Heart right ventricle (tissue), 16 donors: Measurements from ENCODE around the gene CACNA2D1. TPM values are rescaled to one million over a fixed set of nuclear protein-coding genes. Genes with fewer than 3 reads are reported as not detected.

Source experiments
- ATAC-seq, 8 donors: fragments of 200-7000 bp; cut with Tn5 transposase; one replicate each; pipeline ENCODE4 v1.9.1; 2020; ENCODE audit warnings: mild to moderate bottlenecking in 8 of 8, moderate library complexity in 8 of 8, moderate number of reproducible peaks in 1 of 8
- DNase-seq, 2 donors: peaks; one replicate each; pipeline ENCODE4 v3.0.0-alpha.2; 2020
- H3K27ac ChIP-seq, 10 donors: fragments of 200-600 bp; sonication (generic) in 2 of 10; one replicate each; pipeline versions ENCODE4 v1.5.0 to v1.8.0; 2020 to 2022; ENCODE audit warnings: mild to moderate bottlenecking in 3 of 10
- H3K27me3 ChIP-seq, 7 donors: fragments of 200-600 bp; one replicate each; pipeline ENCODE4 v1.8.0; 2021 to 2022; ENCODE audit warnings: mild to moderate bottlenecking in 2 of 7
- H3K36me3 ChIP-seq, 9 donors: fragments of 200-600 bp; sonication (generic) in 1 of 9; one replicate each; pipeline versions ENCODE4 v1.5.0 to v1.8.0; 2020 to 2022; ENCODE audit warnings: mild to moderate bottlenecking in 2 of 9
- H3K4me1 ChIP-seq, 9 donors: fragments of 200-600 bp; sonication (generic) in 1 of 9; one replicate each; pipeline versions ENCODE4 v1.5.0 to v1.8.0; 2020 to 2022; ENCODE audit warnings: mild to moderate bottlenecking in 4 of 9
- H3K4me3 ChIP-seq, 10 donors: fragments of 200-600 bp; sonication (generic) in 2 of 10; one replicate each; pipeline versions ENCODE4 v1.5.0 to v1.8.0; 2020 to 2022; ENCODE audit warnings: mild to moderate bottlenecking in 7 of 10, moderate library complexity in 2 of 10
- H3K9me3 ChIP-seq, 11 donors: fragments of 200-600 bp in 10 of 11; sonication (generic) in 2 of 11; one replicate each; pipeline versions ENCODE4 v1.5.0 to v1.8.0; 2013 to 2022; ENCODE audit warnings: mild to moderate bottlenecking in 2 of 11, control low read depth in 1 of 11, moderate library complexity in 1 of 11
- CTCF ChIP-seq, 9 donors: fragments of 200-600 bp; sonication (generic) in 2 of 9; IDR thresholded peaks; one replicate each; pipeline versions ENCODE4 v1.5.0 to v1.8.0; 2021 to 2022; ENCODE audit warnings: antibody characterized with exemption in 9 of 9, mild to moderate bottlenecking in 5 of 9, moderate library complexity in 1 of 9
- WGBS, 2 donors: extraction: QIAGEN DNeasy Blood & Tissue Kit; methylation state at CpG; one replicate each; pipeline ENCODE4 v1.1.7; 2013; ENCODE audit warnings: inconsistent platforms in 1 of 2; 5-methylcytosine and 5-hydroxymethylcytosine counted together
- intact Hi-C, 10 donors: fragments of 100-400 bp; cut with DNase I; formaldehyde crosslinking; loops; one replicate each; pipeline versions ENCODE4 v1.11.1 to v1.14.2; 2022
- polyA plus RNA-seq, 2 donors: library from polyadenylated mRNA; stranded (reverse); fragments of 200-250 nt; gene quantifications; one replicate each; pipeline ENCODE4 v1.2.3, GENCODE V29; 2013
- total RNA-seq, 10 donors: library from RNA; stranded (reverse); fragmentation: NEBNext Ultra II Directional in 3 of 10; extraction: Animal tissue kit (Norgen Biotek cat#: 25700) in 3 of 10; gene quantifications; one replicate each; pipeline versions ENCODE4 v1.2.1 to v1.2.4, GENCODE V29; 2021 to 2023
- donor health status: Arrhythmogenic right ventricular cardiomyopathy.
- donor health status: ischemic (EF 13 %, LVEDD 7.1; RV severe dilation, severe dysfunction).
- donor health status: healthy with polysubstance abuse.
- donor health status: DM: no; HTN: yes; CAD: no.
- donor health status: DM: no; HTN: no; CAD: no.
- donor health status: ischemic (EF 25% LVEDD 6.9; RV normal size, moderate dysfunction).
- donor health status: ischemic (EF 25% LVEDD 5.7; RV mildly dilated, moderate dysfunction).
- donor health status: healthy.
- donor health status: DM: yes; HTN: yes; CAD: no.
- donor health status: Ischemic cardiomyopathy.
- donor health status: ischemic (EF 35%, LVEDD 5.7; RV mildly dilated, moderate dysfunction).
- donor health status: nonischemic (EF 11% LVEDD 7.7; RV severe dilation, severe dysfunction).
- donor health status: DM: yes; HTN: yes; CAD: no.
- donor health status: PGD.
- donor health status: ischemic (EF 29% LVEDD 5.4; RV normal size, mild dysfunction).
- donor health status: nonischemic (EF 23%, LVEDD 6.1; RV moderate dilation, normal function).

Gene CACNA2D1
- total and polyA plus RNA-seq, 12 donors: 7.0 to 131 (median 69.3) TPM

GRCh38 chr7:82005056-82005455 lies 438.5 kb downstream of the CACNA2D1 start:
- intact Hi-C loops: loop anchor here in 2 of 10 donors (5.0 kb wide), 2 partner anchors 503 to 508 kb away; no protein-coding TSS in a partner anchor
- Histone ChIP-seq H3K4me1 (peaks cover 0 to 14% (median 10%) of the 10 kb centered on the region in 9 donors), H3K27ac (no peak overlapping the region), H3K36me3 (peaks cover 0 to 26% (median 0%) of the 10 kb centered on the region in 9 donors), H3K27me3 (no peaks in the 10 kb centered on the region), H3K9me3 (no peaks in the 10 kb centered on the region), H3K4me3 (no peak overlapping the region)
- ATAC-seq: no peak
- no peak for DNase-seq
- TF ChIP-seq CTCF (IDR thresholded peaks at IDR 0.05): no peak
- 96 to 99% methylated on average over 2 of the region's 2 CpGs for WGBS, 2 donors

- no peaks in the 10 kb centered on the region for H3K27me3 ChIP-seq
- no peaks in the 10 kb centered on the region for H3K4me1 ChIP-seq
- no peak overlapping the region for H3K27ac ChIP-seq
- no peaks in the 10 kb centered on the region for H3K9me3 ChIP-seq
- H3K36me3 ChIP-seq: peaks cover 0 to 50% (median 0%) of the 10 kb centered on the region in 9 donors
- DNase-seq: no peak
- H3K4me3 ChIP-seq: no peak overlapping the region
- TF ChIP-seq CTCF (IDR thresholded peaks at IDR 0.05): no peak
- no peak for ATAC-seq
- intact Hi-C loops: no loop called here
Observed at GRCh38 chr7:81993186-81993585, 450.4 kb downstream of the CACNA2D1 start.

- no peak overlapping the region for H3K27ac ChIP-seq
- DNase-seq: no peak
- no peak overlapping the region for H3K4me3 ChIP-seq
- intact Hi-C loops: no loop called here
- ATAC-seq: no peak
- no peaks in the 10 kb centered on the region for H3K9me3 ChIP-seq
- WGBS, 2 donors: 78 to 82% methylated on average over 2 of the region's 2 CpGs
- H3K27me3 ChIP-seq: no peaks in the 10 kb centered on the region
- H3K4me1 ChIP-seq: no peaks in the 10 kb centered on the region
- no peak for TF ChIP-seq CTCF (IDR thresholded peaks at IDR 0.05)
- H3K36me3 ChIP-seq: peaks cover 0 to 49% (median 0%) of the 10 kb centered on the region in 9 donors
Observed at GRCh38 chr7:81990395-81990794, 453.2 kb downstream of the CACNA2D1 start.

DNA sequence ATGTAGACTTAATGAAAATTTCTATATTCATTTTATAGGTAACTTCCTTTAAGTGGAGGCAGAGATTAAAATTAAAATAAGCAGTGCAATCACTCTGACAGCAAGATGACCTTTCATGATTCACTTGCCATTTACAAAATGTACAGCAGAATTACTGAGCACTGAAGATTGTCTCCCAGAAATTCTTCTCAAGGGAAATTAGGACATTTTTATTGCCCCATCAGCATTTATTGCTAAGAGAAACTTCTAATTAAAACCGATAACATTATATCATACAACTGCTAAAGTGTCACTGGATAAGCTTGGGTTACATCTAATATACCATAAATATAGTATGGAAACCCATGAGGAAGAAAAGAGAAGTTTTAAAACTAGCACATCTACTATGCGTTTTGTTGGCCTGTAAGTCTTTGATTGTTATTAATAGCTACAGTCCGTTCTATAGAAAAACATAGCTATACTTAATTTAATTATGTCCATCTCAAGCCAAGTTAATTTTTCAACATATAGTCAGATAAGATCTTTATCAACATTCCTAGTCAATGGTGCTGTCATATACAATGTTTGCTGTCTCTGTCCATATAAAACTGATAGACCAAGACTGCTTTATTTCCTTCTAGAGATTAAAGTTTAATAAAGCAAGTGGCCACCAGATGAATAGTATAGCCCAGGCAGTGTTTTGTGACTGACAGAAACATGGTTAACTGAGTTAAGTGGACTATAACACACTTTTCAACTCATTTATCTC lies 456.7 kb downstream of the CACNA2D1 start:
- no peaks in the 10 kb centered on the region for H3K4me1 ChIP-seq
- DNase-seq (no peak), ATAC-seq (no peak)
- H3K27me3 ChIP-seq: no peaks in the 10 kb centered on the region
- H3K36me3 ChIP-seq: peaks cover 0 to 69% (median 13%) of the 10 kb centered on the region in 9 donors
- H3K9me3 ChIP-seq: no peaks in the 10 kb centered on the region
- H3K27ac ChIP-seq: no peak overlapping the region
- 89 to 90% methylated on average over 3 of the region's 3 CpGs for WGBS, 2 donors
- H3K4me3 ChIP-seq: no peak overlapping the region
- TF ChIP-seq CTCF (IDR thresholded peaks at IDR 0.05): no peak
- intact Hi-C loops: no loop called here
